DMS 273 (cell line): ENCODE measurements around the gene AGMAT.

Source experiments
- DNase-seq: peaks from one replicate; lab custom pipeline; 2025; ENCODE audit not compliant: unreplicated experiment; lab: John Stamatoyannopoulos, UW

The AGMAT gene

DNA sequence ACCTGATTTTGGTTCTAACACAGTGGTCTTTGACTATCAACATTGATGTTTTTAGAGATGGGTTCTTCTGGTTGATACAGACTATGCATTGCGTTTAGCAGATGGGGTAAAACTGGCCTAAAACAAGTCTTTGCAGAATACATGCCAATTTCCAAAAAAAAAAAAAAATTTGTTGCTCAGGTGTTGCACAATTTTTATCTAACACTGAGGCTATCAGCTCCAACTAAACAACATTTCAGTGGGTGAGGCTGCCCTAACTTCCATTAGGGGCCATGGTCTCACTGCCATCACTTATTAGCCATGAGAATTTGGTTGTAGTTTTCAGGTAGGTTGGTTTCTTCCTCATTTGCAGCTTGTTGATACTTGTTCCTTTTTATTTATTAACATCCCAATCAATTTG, 14.0 kb downstream of the AGMAT start:
- DNase-seq: no peak

DNA sequence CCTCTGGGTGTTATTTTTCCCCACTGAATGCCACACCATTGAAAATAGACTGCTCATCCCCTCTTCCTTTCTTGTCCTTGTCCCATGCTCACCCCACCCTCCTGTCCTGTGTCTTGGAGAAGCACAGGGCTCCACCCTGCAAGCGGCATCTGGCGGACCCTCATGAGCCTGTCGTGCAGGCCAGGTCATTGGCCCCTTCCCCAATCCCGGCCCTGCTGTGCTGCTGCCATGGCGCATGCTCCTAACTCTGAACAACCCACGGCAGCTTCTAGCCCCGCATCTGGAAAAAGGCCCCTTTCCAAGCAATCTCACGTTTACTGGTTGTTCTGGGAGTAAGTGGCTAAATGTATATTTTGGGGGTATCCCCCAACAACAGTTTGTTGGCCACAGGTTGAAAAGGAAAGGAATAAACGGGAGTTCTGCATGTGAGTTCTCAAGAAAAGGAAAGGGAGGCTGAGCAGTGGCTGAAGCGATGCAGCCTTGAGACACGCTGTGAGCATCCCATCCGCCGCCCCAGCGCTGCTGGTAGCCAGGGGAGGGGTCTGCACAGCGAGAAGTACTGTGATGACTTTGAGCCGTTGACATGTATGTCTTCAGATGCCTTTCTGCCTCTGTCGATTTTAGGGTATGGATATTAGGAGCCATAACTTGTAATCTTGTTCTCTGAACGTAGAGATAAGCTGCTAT, 16.3 kb downstream of the AGMAT start:
- DNase-seq: no peak

DNA sequence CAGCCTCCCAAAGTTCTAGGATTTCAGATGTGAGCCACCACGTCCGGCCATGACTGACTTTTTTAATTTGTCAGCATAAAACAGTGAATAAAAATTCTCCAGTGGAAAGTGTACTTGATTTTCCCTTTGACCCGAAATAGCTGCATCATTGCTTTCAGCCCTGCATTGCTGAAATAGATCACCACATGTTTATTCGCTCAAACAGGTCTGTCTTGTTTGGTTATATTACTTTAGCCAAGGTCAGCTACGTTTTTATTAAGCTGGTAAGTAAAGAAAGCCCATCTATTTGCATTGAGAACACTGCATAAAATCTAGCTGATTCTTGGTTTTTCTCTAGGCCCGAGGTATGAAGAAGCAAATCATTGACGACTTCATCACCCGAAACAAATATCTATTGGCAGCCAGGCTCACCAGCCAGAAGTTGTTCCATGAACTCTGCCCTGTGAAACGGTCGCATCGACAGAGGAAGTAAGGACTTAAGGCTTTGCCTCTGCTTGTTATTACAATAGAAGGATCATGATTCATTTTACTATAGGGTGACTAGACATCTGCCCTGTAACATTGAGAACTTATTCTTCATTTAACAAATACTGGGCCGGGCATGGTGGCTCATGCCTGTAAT, 25.6 kb downstream of the AGMAT start:
- no peak for DNase-seq

DNA sequence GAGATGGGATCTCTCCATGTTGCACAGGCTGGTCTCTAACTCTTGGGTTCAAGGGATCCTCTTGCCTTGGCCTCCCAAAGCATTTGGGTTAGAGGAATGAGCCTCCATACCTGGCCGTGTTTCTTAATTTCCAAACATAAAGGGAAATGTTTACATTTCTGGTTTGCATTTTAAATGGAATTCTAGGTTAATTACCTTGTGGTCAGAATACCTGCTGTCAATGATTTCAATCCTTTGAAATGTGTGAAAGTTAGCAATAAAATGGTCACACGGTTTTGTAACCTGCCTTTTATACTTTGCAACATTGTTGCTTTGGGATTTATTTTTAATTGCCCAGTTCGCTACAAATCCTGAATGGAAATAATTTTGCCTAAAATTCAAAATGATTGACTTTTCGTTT, 26.3 kb downstream of the AGMAT start:
- DNase-seq: no peak

DNA sequence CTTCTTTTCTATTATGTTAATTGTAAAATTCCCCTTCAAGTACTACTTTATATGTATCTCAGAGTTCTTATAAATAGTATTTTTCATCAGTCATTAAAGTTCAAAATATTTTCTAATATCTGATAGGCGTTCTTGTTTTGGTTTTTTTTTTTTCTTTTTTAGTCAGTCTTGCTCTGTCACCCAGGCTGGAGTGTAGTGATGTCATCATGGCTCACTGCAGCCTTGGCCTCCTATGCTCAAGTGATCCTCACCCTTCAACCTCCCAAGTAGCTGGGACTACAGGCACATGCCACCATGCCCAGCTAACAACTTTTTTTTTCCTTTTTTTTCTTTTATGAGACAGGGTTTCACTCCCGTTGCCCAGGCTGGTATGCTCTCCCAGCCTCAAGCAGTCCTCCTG, 27.3 kb downstream of the AGMAT start:
- no peak for DNase-seq

DNA sequence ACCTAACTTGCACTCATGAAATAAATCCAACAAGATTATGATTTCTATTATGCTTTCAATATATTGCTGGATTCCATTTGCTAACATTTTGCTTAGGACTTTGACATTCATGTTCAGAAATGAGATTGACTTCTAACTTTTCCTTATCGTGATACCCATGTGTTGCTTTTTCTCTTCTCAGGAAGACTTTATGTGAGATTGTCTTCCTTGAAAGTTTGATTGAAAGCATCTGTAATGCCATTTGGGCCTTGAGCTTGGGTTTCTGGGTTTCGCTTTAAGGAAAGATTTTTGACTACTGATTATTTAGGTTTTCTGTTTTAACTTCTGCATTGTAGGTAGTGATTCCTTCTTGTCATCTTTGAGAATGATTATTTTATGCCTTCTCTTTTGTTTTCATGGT, 27.8 kb downstream of the AGMAT start:
- no peak for DNase-seq

DNA sequence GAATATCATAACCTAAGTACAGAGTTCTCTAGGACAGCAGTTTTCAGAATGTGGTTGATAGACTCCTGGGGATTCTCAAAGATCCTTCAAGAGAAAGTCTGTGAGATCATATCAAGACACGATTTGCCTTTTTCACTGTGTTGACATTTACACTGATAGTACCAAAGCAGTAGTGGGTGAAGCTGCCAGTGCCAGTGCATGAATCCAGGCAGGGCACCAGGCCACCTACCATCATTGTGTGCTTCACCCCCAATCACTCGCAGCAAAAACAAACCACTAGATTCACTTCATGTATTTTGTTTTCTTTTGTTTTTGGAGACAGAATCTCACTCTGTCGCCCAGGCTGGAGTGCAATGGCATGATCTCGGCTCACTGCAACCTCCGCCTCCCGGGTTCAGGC, 34.3 kb downstream of the AGMAT start:
- DNase-seq: no peak

DNA sequence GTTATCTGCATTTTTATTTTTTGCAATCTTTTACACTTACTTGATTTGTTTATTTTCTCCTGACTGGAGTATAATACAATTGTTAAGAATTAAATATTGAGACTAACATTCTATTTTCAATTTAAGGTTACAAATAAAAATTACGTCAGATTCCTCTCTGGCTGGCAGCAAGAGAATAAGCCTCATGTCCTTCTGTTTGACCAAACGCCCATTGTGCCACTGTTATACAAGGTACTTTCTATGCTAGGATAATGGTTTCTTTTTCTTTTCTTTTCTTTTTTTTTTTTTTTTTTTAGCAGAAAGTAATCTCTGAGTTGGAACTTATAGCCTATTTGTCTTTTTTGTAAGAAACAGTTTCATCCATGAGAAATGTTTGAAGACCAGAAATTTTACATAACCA, 38.2 kb downstream of the AGMAT start:
- no peak for DNase-seq

DNA sequence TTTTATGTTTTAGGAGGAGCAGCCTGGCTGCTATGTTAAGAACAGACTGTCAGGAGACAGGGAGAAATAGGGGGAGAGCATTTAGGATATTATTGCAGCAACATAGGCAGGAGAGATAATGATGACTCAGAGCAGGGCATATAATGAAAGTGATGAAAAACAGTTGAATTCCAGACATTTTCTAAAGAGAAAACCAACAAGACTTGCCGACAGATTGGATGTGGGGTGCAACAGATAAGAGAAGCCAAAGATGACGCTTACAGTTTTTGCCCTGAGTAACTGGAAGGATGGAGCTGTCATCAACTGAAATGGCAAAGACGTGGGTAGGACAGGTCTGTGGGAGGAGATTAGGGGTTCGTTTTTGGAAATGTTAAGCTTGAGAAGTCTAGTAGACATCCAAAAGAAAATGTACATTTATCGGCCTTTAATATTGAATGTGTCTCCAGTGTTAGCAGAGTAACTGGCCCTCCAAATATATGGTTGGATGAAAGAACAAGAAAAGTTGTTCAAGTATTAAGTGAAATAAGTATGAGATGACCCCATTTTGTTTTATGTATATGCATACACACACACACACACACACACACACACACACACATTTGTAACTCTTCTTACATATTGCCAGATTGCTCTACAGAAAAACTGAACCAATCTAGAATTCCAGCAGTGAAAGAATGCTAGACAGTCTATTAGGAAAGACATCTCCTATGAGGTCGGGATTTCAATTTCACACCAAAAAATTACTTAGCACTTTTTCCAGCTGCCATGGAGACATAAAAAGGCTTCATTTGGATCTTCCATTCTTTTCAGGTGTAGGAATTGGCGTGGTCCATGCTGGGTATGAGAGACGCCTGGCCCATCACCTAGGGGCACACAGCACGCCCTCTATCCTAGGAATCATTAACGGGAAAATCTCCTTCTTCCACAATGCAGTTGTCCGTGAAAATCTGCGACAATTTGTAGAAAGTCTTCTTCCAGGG, 41.0 kb downstream of the AGMAT start:
- no peak for DNase-seq

DNA sequence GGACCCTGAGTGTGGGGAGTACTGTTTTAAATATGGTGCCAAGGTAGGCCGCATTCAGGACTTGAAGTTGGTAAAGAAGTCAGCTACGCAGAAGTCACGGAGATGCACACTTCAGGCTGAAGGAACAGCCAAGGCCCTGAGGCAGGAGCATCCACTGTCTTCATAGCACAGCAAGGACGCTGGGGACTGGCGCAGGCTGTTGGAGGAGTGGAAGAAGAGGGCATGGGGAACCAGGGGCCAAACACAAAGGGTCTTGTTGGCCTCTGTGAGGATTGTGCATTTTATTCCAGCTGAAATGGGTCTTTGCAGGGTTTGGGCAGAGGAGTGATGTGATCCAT, 41.6 kb downstream of the AGMAT start:
- no peak for DNase-seq

DNA sequence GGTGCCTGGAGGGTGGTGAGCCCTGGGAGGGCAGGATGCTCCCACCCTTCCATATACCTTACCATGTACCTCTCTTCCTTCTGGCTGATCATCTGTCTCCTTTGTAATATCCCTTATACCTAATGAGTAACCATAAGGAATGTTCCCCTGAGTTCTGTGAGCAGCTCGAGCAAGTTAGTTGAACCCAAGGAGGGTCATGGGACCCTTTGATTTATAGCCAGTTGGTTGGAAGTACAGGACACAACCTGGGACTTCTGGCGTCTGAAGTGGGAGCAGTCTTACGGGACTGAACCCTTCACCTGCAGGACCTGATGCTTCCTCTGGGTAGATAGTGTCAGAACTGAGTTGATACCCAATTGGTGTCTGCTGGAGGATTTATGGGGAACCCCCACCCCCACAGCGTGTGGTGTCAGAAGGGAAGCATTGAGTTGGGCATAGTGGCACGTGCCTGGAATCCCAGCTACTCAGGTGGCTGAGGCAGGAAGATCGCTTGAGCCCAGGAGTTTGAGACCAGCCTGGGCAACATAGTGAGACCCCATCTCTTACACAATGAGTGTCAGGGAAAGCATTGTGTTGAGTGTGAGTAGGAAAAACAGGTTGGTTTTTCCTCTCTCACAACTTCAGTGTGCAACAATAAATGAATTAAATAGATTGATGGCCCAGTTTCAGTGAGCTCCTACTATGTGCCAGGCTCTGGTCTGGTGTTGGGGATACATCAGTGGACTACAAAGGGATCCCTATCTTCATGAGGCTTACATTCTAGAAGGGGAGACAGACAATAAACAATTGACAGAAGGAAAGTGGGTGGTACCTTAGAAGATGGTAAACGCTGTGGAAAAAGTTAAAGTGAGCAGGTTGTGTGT, 42.2 kb downstream of the AGMAT start:
- no peak for DNase-seq

DNA sequence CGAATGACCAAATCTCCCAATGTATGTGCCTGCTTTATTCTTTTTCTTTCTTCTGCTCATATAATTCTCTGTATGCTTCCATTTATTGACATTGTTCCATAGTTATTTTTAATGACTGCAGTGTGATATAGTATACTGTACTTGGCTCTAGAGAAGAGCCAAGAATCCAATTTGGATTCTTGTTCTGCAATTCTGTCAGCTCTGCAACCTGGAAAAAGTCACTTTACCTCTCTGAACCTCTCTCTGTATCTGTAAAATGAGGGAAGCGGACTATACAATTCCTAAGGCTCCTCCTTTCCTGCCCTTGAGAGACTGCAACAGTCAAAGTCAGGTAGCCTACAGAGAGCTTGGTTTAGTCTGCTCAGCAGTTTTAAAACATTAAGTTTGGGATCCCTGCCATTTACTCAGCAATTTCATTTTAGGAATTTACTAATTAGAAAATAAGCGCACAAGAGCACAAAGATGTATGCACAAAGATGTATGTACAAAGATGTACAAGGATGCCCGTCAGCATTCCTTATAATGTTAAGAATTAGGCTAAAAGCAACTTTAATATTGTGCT, 43.5 kb downstream of the AGMAT start:
- DNase-seq: no peak

DNA sequence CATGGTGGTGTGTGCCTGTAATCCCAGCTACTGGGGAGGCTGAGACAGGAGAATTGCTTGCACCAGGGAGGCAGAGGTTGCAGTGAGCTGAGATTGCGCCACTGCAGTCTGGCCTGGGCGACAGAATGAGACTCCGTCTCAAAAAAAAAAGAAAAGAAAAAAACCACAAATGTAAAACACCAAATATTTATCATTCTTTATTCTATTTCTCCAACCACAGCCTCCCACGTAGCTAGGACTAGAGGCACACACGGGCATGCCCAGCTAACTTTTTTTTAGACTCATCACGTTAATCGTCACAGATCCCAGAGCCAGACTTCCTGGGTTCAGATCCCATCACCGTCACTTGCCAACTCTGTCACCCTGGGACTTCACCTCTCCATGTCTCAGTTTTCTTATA, 44.7 kb downstream of the AGMAT start:
- no peak for DNase-seq

DNA sequence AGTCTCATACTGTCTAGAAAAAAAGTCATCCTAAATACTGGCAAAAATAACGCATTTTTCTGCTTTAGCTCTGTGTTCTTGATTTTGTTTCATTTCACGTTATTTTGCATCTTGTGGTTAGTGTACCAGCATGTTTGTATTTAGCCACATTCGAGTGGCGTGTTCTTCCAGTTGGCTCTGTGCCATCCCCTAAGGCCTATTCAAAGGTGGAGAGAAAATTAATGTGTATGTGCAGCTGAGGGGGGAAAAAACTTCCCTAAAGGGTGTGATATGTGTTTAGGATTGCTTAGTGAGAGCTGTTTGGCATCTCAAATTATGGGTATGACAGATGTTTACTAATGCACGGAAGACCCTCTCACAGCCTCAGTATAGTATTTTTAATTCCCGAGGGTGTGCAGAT, 46.1 kb downstream of the AGMAT start:
- DNase-seq: peak; percentile 9

DNA sequence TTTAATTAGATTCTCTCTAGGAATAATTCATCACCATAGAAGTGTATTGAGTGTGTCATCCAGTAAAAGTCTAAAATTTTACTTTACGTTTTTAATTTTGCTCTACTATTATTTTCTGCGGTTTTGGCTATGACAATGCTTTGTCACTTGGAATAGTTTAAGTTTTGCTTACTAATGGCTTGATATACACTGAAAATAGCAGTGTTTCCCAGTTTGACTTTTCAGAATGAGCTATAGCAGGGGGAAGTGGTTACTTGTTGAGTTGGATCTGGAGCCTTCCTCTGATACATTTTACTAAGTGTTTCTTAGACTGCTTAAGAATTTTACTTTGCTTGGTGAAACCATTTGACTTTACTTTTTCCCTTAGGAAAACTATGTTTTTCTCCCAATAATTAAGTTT, 53.2 kb downstream of the AGMAT start:
- no peak for DNase-seq

DNA sequence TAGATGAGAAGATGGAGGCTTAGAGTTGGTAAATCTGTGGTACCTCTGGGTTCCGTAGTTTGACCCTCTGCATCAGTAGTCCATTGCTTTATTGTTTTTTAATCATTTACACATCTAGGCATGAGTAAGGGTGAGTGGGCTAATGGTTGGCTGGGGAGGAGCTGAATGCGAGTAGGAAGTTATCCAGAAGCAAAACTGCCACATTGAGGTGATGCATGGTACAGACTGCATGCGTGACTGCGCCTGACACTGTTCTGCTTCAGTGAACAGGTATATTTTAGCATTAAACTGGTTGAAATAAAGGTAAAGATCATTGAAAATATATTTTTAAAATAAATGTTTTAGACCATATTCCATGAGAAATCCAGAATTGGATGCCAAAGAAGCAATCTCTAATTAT, 53.8 kb downstream of the AGMAT start:
- no peak for DNase-seq

DNA sequence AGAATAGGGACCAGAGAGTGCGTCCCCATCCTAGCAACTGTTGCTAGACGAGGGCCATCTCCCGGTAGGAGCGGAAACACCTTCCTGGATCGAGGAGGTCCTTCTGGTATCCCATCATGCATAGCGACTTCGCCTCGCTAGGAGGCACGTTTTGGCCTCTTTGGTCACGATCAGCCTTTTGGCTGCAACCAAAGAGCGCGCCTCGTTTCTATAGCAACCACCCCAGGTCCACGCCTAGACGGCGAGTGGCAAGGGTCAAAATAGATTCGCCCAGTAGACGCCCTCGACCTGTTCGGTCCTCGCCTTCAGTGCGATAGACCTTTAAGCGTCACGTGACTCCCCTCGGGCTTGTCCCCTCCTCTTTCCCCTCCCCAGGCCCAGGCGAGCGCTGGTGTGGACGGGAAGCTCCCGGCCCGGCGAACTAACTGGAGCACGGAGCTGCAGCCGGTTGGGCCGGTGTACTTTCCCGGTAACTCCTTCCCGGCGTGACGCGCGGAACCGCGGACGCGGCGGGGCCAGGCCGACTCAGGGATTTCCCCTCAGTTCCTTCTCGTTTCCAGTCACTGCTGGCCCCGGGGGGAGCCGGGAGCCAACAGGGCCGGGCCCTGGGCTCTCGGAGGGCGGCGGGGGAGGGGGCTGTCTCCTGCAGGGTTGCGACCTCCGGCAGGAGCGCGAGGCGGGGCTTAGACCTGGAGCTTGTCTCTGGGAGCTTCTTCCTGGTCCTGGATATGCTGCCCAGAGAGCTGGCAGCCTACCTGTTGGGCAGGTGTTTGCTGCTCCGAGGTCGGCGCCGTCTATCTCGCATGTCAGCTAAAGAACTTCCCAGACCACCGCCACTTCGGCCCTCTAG, 58.1 kb downstream of the AGMAT start, which contains the start of gene DNAJC16:
Gene DNAJC16, plus strand, starts transcription at position 359 of the 850 bp plus-strand sequence. CDS start 2,258 bp downstream, outside the sequence.
- peak; percentile 100 for DNase-seq

DNA sequence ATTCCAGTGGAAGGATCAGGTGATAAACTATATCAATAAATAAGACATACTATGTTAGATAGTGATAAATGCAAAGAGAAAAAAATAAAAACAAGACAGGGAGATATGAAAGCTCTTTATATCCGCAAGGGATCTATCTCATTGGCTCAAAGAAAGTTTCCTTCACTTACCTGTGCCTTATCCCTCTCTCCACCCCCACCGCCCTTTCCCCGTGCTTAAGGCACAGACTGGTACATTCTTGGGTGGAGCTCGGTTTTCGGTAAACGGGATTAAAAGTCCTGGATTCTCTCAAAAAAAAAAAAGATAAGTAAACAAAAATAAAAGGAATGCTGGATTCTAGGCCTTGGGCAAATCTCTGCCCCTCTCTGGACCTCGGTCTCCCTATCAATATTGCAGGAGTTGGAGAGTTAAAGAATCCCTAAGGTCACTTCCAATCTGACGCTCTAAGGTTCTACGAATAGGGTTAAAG, 58.8 kb downstream of the AGMAT start:
- DNase-seq: no peak
